Neuronal stem cell (in vitro differentiated cells): ENCODE data around the gene MUSK.
"Not testable (repeated sequence)": the region's sequence is repeated elsewhere in the genome, so short reads cannot be mapped to it uniquely, and the experiment has no call there.

Source experiments
- DNase-seq: peaks from one replicate; pipeline ENCODE4 v3.0.0-alpha.2; 2013; ENCODE audit warnings: low spot score
- H2AFZ ChIP-seq: one replicate; pipeline ENCODE4 v1.6.1; 2013; ENCODE audit warnings: mild to moderate bottlenecking, low read length, inconsistent platforms
- H2AK5ac ChIP-seq: 2 replicates; pipeline ENCODE4 v1.6.1; 2013; ENCODE audit warnings: low read depth, mild to moderate bottlenecking, inconsistent platforms, low read length, moderate library complexity, mixed read lengths
- H2BK120ac ChIP-seq: 2 replicates; pipeline ENCODE4 v1.6.1; 2013; ENCODE audit warnings: low read depth, mild to moderate bottlenecking, inconsistent platforms, low read length, moderate library complexity, mixed read lengths
- H2BK12ac ChIP-seq: one replicate; pipeline ENCODE4 v1.6.1; 2013; ENCODE audit warnings: low read length, inconsistent platforms
- H2BK15ac ChIP-seq: 2 replicates; pipeline ENCODE4 v1.6.1; 2013; ENCODE audit warnings: mild to moderate bottlenecking, low read length, inconsistent platforms, mixed read lengths
- H2BK5ac ChIP-seq: one replicate; pipeline ENCODE4 v1.6.1; 2013; ENCODE audit warnings: inconsistent platforms, mild to moderate bottlenecking, low read length, moderate library complexity
- H3K14ac ChIP-seq: one replicate; pipeline ENCODE4 v1.6.1; 2013; ENCODE audit warnings: low read length, inconsistent platforms
- H3K18ac ChIP-seq: 2 replicates; pipeline ENCODE4 v1.6.1; 2013; ENCODE audit warnings: low read length, inconsistent platforms
- H3K23ac ChIP-seq: 2 replicates; pipeline ENCODE4 v1.6.1; 2013; ENCODE audit warnings: low read depth, mild to moderate bottlenecking, mixed read lengths, low read length, inconsistent platforms; ENCODE audit not compliant: poor library complexity
- H3K27ac ChIP-seq: replicated peaks from 3 replicates; pipeline ENCODE4 v1.5.1; 2013; ENCODE audit warnings: low read length, inconsistent platforms
- H3K27me3 ChIP-seq, 3 experiments: 2 replicates each; pipeline ENCODE4 v1.6.1; 2013; ENCODE audit warnings: low read length in 3 of 3, mild to moderate bottlenecking in 2 of 3, inconsistent platforms in 1 of 3, low read depth in 1 of 3, mixed read lengths in 1 of 3, moderate library complexity in 1 of 3; ENCODE audit not compliant: control insufficient read depth in 3 of 3, insufficient read depth in 3 of 3
- H3K36me3 ChIP-seq, 2 donors: replicated peaks in 1 of 2; 2 replicates each; pipeline ENCODE4 v1.6.1; 2013; ENCODE audit warnings: low read length in 2 of 2; ENCODE audit not compliant: control insufficient read depth in 2 of 2, insufficient read depth in 2 of 2
- H3K4ac ChIP-seq: 2 replicates; pipeline ENCODE4 v1.6.1; 2013; ENCODE audit warnings: inconsistent platforms, mild to moderate bottlenecking, low read length, moderate library complexity
- H3K4me1 ChIP-seq, 2 donors: 1 replicate in 1 of 2; 2 replicates in 1 of 2; pipeline ENCODE4 v1.6.1; 2013; ENCODE audit warnings: low read length in 2 of 2, low read depth in 1 of 2; ENCODE audit not compliant: control insufficient read depth in 2 of 2, insufficient read depth in 1 of 2
- H3K4me2 ChIP-seq: one replicate; pipeline ENCODE4 v1.6.1; 2013; ENCODE audit warnings: mild to moderate bottlenecking, low read length, inconsistent platforms; ENCODE audit not compliant: insufficient read depth, poor library complexity, severe bottlenecking
- H3K4me3 ChIP-seq, 2 donors: 2 replicates each; pipeline ENCODE4 v1.5.1; 2013; ENCODE audit warnings: low read length in 2 of 2, mild to moderate bottlenecking in 2 of 2, inconsistent platforms in 1 of 2, moderate library complexity in 1 of 2
- H3K79me1 ChIP-seq: one replicate; pipeline ENCODE4 v1.6.1; 2013; ENCODE audit warnings: low read depth, mild to moderate bottlenecking, inconsistent platforms, low read length, moderate library complexity
- H3K9ac ChIP-seq: one replicate; pipeline ENCODE4 v1.6.1; 2013; ENCODE audit warnings: mild to moderate bottlenecking, low read depth, low read length, inconsistent platforms; ENCODE audit not compliant: poor library complexity
- H3K9me3 ChIP-seq, 2 donors: replicated peaks in 1 of 2; 2 replicates each; pipeline versions ENCODE3 to v1.6.1; 2013; ENCODE audit warnings: low read length in 2 of 2, mild to moderate bottlenecking in 2 of 2, inconsistent platforms in 1 of 2, low read depth in 1 of 2, mixed read lengths in 1 of 2, moderate library complexity in 1 of 2; ENCODE audit not compliant: control insufficient read depth in 2 of 2, insufficient read depth in 1 of 2
- H4K8ac ChIP-seq: one replicate; pipeline ENCODE4 v1.6.1; 2013; ENCODE audit warnings: low read depth, mild to moderate bottlenecking, inconsistent platforms, low read length, moderate library complexity
- H4K91ac ChIP-seq: one replicate; pipeline ENCODE4 v1.6.1; 2013; ENCODE audit warnings: low read length, low read depth, mild to moderate bottlenecking, inconsistent platforms; ENCODE audit not compliant: poor library complexity
- WGBS, 2 donors: extraction: QIAGEN DNeasy Blood & Tissue Kit; methylation state at CpG; one replicate each; pipeline ENCODE4 v1.1.7; 2013; ENCODE audit warnings: missing lambda C conversion rate in 2 of 2, mixed read lengths in 1 of 2; ENCODE audit not compliant: insufficient read length in 2 of 2, insufficient replicate concordance in 1 of 2; ENCODE audit errors: extremely low coverage in 2 of 2; 5-methylcytosine and 5-hydroxymethylcytosine counted together

MUSK gene

GRCh38 chr9:110785166-110785565 is 116.6 kb downstream of the MUSK start:
- H3K4ac ChIP-seq, result no peak overlapping the region
- H2AFZ ChIP-seq, result no peak overlapping the region
- no peaks in the 10 kb centered on the region for H3K4me1 ChIP-seq
- H2BK120ac ChIP-seq, result no peak overlapping the region
- no peak for DNase-seq
- no peak overlapping the region for H3K14ac ChIP-seq
- H3K18ac ChIP-seq, result no peak overlapping the region
- no peak overlapping the region for H3K23ac ChIP-seq
- no peak overlapping the region for H2BK5ac ChIP-seq
- no peaks in the 10 kb centered on the region for H3K79me1 ChIP-seq
- H2AK5ac ChIP-seq, result no peak overlapping the region
- no peak overlapping the region for H3K4me2 ChIP-seq
- no peak overlapping the region for H2BK15ac ChIP-seq
- no peak overlapping the region for H3K9ac ChIP-seq
- H3K27me3 ChIP-seq, result no peaks in the 10 kb centered on the region
- H3K4me3 ChIP-seq, result no peak overlapping the region
- no CpG with 5 or more reads among the region's 1 CpG for WGBS, 2 donors
- no peaks in the 10 kb centered on the region for H3K36me3 ChIP-seq
- no peak overlapping the region for H3K27ac ChIP-seq
- no peaks in the 10 kb centered on the region for H3K9me3 ChIP-seq
- H2BK12ac ChIP-seq, result no peak overlapping the region
- H4K91ac ChIP-seq, result no peak overlapping the region
- H4K8ac ChIP-seq, result no peak overlapping the region

DNA sequence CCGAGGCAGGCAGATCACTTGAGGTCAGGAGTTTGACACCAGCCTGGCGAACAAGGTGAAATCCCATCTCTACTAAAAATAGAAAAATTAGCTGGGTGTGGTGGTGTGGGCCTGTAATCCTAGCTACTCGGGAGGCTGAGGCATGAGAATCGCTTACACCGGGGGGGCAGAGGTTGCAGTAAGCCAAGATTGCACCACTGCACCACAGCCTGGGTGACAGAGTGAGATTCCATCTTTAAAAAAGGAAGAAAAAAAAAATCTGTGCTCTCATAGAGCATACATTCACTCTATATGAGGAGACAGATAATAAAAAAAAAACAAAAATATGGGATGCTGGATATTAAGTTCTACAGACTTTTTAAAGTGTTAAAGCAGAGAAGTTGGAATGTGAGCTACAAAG is 119.8 kb downstream of the MUSK start:
- not testable (repeated sequence) for H2AFZ ChIP-seq, H3K4me1 ChIP-seq, H3K4ac ChIP-seq, H2BK12ac ChIP-seq, H4K8ac ChIP-seq, H3K9me3 ChIP-seq, H3K14ac ChIP-seq, H2AK5ac ChIP-seq, H3K23ac ChIP-seq, H2BK15ac ChIP-seq, H3K9ac ChIP-seq, DNase-seq, H3K27ac ChIP-seq, H3K79me1 ChIP-seq, H2BK5ac ChIP-seq, H3K4me2 ChIP-seq, H3K36me3 ChIP-seq, H3K4me3 ChIP-seq, H4K91ac ChIP-seq, H3K27me3 ChIP-seq, H2BK120ac ChIP-seq, H3K18ac ChIP-seq
- no CpG with 5 or more reads among the region's 5 CpGs for WGBS, 2 donors

GRCh38 chr9:110788871-110789270 is 120.3 kb downstream of the MUSK start:
- no peak overlapping the region for H2AK5ac ChIP-seq
- no peak overlapping the region for H2AFZ ChIP-seq

DNA sequence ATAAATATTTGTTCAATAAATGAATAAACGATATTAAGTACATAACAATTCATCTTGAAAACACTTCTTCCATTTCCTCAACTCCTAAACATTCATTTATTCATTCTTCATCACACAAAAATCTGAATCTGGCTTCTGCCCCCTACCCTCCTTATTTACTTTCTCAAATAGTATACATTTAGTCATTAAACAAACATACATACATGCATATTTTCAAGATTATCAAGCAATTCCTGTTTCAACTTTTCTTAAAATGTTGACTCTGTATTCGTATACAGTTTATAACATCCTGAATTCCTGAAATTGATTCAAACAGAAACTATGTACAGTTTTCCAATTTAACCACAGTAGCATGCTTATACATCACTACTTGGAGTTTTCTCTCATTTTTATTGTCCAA is 129.0 kb downstream of the MUSK start:
- H3K4me1 ChIP-seq, result peaks cover 0 to 12% of the 10 kb centered on the region in 2 donors
- no peaks in the 10 kb centered on the region for H3K9me3 ChIP-seq
- H2BK12ac ChIP-seq, result no peak overlapping the region
- H3K23ac ChIP-seq, result no peak overlapping the region
- H4K91ac ChIP-seq, result no peak overlapping the region
- H2BK120ac ChIP-seq, result no peak overlapping the region
- DNase-seq, result no peak
- no peak overlapping the region for H3K18ac ChIP-seq
- H3K79me1 ChIP-seq, result no peaks in the 10 kb centered on the region
- no peak overlapping the region for H2BK5ac ChIP-seq
- no peak overlapping the region for H3K9ac ChIP-seq
- no peak overlapping the region for H3K4me2 ChIP-seq
- H2AFZ ChIP-seq, result no peak overlapping the region
- H3K27ac ChIP-seq, result no peak overlapping the region
- no peak overlapping the region for H2BK15ac ChIP-seq
- no peak overlapping the region for H2AK5ac ChIP-seq
- no peaks in the 10 kb centered on the region for H3K36me3 ChIP-seq
- no peak overlapping the region for H4K8ac ChIP-seq
- no peak overlapping the region for H3K4me3 ChIP-seq
- H3K4ac ChIP-seq, result no peak overlapping the region
- H3K14ac ChIP-seq, result no peak overlapping the region
- no peaks in the 10 kb centered on the region for H3K27me3 ChIP-seq
- no CpG with 5 or more reads among the region's 2 CpGs for WGBS, 2 donors

More at GRCh38 chr9:110788871-110789270, 120.3 kb downstream of the MUSK start:
- no peaks in the 10 kb centered on the region for H3K9me3 ChIP-seq
- H3K4ac ChIP-seq, result no peak overlapping the region
- no peak overlapping the region for H3K4me2 ChIP-seq
- no peaks in the 10 kb centered on the region for H3K27me3 ChIP-seq
- H3K14ac ChIP-seq, result no peak overlapping the region
- no peak overlapping the region for H2BK12ac ChIP-seq
- H3K9ac ChIP-seq, result no peak overlapping the region
- H3K4me3 ChIP-seq, result no peak overlapping the region
- H4K8ac ChIP-seq, result no peak overlapping the region
- DNase-seq, result no peak
- H3K36me3 ChIP-seq, result no peaks in the 10 kb centered on the region
- H2BK120ac ChIP-seq, result no peak overlapping the region
- no peak overlapping the region for H3K18ac ChIP-seq
- H4K91ac ChIP-seq, result no peak overlapping the region
- no peaks in the 10 kb centered on the region for H3K79me1 ChIP-seq
- H3K23ac ChIP-seq, result no peak overlapping the region
- H3K4me1 ChIP-seq, result no peaks in the 10 kb centered on the region
- no peak overlapping the region for H2BK15ac ChIP-seq
- H2BK5ac ChIP-seq, result no peak overlapping the region
- H3K27ac ChIP-seq, result no peak overlapping the region
